K562 (cell line): ENCODE results near the gene GUCA1A. TPM values are rescaled to one million over a fixed set of nuclear protein-coding genes. Genes with fewer than 3 reads are reported as not detected.

Source experiments
- CC2D1A ChIP-seq: fragments of 450-650 bp; IDR thresholded peaks from 2 replicates; pipeline ENCODE4 v1.6.1; 2017; ENCODE audit warnings: mild to moderate bottlenecking
- HCFC1 ChIP-seq: IDR thresholded peaks from 2 replicates; pipeline ENCODE4 v1.6.1; 2012; ENCODE audit warnings: low read depth, low read length, improper control_type of control experiment
- HMGXB4 ChIP-seq: sonication (generic); formaldehyde crosslinking; IDR thresholded peaks from 2 replicates; pipeline ENCODE4 v1.8.1; 2023; ENCODE audit warnings: mild to moderate bottlenecking, missing genetic modification reagents
- IFI16 ChIP-seq: fragments of 250-450 bp; sonication (Bioruptor Pico); IDR thresholded peaks from 2 replicates; pipeline ENCODE4 v2.1.2; 2022; ENCODE audit warnings: mild to moderate bottlenecking, inconsistent platforms
- LEF1 ChIP-seq: fragments of 450-650 bp; IDR thresholded peaks from 2 replicates; pipeline ENCODE4 v1.6.1; 2016; ENCODE audit warnings: mild to moderate bottlenecking
- PATZ1 ChIP-seq: fragments of 250-450 bp; sonication (Bioruptor Pico); IDR thresholded peaks from 2 replicates; pipeline ENCODE4 v1.5.0; 2020; ENCODE audit warnings: mild to moderate bottlenecking, borderline replicate concordance
- PML ChIP-seq: IDR thresholded peaks from 2 replicates; pipeline ENCODE4 v1.6.1; 2012; ENCODE audit warnings: low read length, inconsistent platforms
- PYGO2 ChIP-seq: fragments of 450-650 bp; IDR thresholded peaks from 2 replicates; pipeline ENCODE4 v1.6.1; 2016; ENCODE audit warnings: mild to moderate bottlenecking, missing genetic modification characterization, moderate library complexity, missing compliant biosample characterization
- ZBED1 ChIP-seq: IDR thresholded peaks from 2 replicates; pipeline ENCODE4 v1.6.1; 2014
- ZNF280A ChIP-seq: fragments of 450-650 bp; IDR thresholded peaks from 2 replicates; pipeline ENCODE4 v1.6.1; 2018; ENCODE audit warnings: mild to moderate bottlenecking, low read depth; ENCODE audit not compliant: partially characterized antibody
- polyA plus RNA-seq, 8 experiments: library from polyadenylated mRNA; depleted of rRNA in 4 of 8; stranded (reverse) in 5 of 8; unstranded in 3 of 8; fragments of >200 nt; fragmentation: Nextera tagmentation in 2 of 8; fragmentation: Illumina TruSeq in 1 of 8; extraction: Ambion mirVana in 2 of 8; extraction: Trizol in 1 of 8; gene quantifications; 2 replicates each; pipeline versions ENCODE4 v1.2.1 to v1.2.3, GENCODE V29; 2011 to 2014; ENCODE audit warnings: inconsistent platforms in 1 of 8, missing spikeins in 1 of 8
- total RNA-seq, 7 experiments: library from RNA; depleted of rRNA in 6 of 7; stranded (reverse); fragments of >200 nt in 6 of 7; fragmentation: Illumina TruSeq in 2 of 7; extraction: Trizol in 2 of 7; gene quantifications; 2 replicates each; pipeline versions ENCODE4 v1.2.1 to v1.2.3, GENCODE V29; 2011 to 2021; ENCODE audit warnings: low replicate concordance in 1 of 7
- TF ChIP-seq, protein P1 (sequence below): fragments of 250-450 bp; sonication (Bioruptor Pico); IDR thresholded peaks from 2 replicates; pipeline ENCODE4 v1.5.0; 2021
- TF ChIP-seq, protein P2 (sequence below), 2 experiments: fragments of 450-650 bp; IDR thresholded peaks; 2 replicates each; pipeline ENCODE4 v1.6.1; 2016; ENCODE audit warnings: mild to moderate bottlenecking in 2 of 2, borderline replicate concordance in 1 of 2, low read depth in 1 of 2, moderate library complexity in 1 of 2

Gene GUCA1A
- total and polyA plus RNA-seq, 9 of the 15 experiments (the other 6 are each of a cell fraction or from before 2014, with no cell fraction given) = not detected

DNA sequence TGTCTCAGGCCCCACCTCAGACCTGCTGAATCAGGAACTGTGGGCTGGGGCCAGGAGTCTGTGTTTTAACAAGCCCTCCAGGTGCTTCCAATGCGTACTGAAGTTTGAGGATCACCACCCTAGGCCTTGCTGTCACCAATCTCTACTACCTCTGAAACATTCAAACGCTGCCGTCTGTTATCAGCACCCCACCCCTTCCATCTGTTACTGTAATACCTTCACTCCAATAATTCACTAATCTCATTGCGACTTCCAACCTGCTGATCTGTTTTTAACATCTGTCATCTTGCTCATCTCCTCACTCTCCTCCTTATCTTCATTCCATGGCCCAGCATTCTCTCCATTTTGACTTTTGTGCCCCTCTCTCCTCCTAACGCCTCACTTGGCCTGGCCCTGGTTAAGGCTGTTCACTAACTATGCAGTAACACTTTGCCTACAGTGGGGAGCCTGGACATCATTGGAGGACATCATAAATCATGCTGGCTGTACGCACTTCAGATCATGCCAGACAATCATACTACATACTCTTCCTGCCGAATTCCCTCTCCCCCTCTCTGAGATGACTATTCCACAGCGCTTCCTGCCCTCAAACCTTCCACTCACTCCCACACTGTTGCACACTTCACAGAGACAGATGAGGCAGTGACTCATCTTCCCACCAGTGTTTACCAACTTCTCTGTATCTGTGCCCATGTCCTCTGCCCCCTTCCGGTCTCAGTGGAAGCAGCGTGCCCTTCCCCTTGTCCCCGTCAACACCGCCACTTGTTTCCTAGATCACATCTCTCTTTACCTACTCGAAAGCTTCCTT lies 24.6 kb downstream of the GUCA1A start (continued):
- TF ChIP-seq PATZ1 (CRISPR knock-in tag) (no peak), ZBED1 (peak; percentile 92), ZNF280A (no peak), IFI16 (CRISPR knock-in tag) (no peak), PML (peak; percentile 98), PYGO2 (tag) (no peak), CC2D1A (peak; percentile 99), HMGXB4 (no peak), LEF1 (peak; percentile 94), HCFC1 (no peak; the same call in 1 of the 2 replicates)
- TF ChIP-seq, protein P1, sequence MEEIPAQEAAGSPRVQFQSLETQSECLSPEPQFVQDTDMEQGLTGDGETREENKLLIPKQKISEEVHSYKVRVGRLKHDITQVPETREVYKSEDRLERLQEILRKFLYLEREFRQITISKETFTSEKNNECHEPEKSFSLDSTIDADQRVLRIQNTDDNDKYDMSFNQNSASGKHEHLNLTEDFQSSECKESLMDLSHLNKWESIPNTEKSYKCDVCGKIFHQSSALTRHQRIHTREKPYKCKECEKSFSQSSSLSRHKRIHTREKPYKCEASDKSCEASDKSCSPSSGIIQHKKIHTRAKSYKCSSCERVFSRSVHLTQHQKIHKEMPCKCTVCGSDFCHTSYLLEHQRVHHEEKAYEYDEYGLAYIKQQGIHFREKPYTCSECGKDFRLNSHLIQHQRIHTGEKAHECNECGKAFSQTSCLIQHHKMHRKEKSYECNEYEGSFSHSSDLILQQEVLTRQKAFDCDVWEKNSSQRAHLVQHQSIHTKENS (CRISPR knock-in tag) = no peak
- TF ChIP-seq, protein P2, sequence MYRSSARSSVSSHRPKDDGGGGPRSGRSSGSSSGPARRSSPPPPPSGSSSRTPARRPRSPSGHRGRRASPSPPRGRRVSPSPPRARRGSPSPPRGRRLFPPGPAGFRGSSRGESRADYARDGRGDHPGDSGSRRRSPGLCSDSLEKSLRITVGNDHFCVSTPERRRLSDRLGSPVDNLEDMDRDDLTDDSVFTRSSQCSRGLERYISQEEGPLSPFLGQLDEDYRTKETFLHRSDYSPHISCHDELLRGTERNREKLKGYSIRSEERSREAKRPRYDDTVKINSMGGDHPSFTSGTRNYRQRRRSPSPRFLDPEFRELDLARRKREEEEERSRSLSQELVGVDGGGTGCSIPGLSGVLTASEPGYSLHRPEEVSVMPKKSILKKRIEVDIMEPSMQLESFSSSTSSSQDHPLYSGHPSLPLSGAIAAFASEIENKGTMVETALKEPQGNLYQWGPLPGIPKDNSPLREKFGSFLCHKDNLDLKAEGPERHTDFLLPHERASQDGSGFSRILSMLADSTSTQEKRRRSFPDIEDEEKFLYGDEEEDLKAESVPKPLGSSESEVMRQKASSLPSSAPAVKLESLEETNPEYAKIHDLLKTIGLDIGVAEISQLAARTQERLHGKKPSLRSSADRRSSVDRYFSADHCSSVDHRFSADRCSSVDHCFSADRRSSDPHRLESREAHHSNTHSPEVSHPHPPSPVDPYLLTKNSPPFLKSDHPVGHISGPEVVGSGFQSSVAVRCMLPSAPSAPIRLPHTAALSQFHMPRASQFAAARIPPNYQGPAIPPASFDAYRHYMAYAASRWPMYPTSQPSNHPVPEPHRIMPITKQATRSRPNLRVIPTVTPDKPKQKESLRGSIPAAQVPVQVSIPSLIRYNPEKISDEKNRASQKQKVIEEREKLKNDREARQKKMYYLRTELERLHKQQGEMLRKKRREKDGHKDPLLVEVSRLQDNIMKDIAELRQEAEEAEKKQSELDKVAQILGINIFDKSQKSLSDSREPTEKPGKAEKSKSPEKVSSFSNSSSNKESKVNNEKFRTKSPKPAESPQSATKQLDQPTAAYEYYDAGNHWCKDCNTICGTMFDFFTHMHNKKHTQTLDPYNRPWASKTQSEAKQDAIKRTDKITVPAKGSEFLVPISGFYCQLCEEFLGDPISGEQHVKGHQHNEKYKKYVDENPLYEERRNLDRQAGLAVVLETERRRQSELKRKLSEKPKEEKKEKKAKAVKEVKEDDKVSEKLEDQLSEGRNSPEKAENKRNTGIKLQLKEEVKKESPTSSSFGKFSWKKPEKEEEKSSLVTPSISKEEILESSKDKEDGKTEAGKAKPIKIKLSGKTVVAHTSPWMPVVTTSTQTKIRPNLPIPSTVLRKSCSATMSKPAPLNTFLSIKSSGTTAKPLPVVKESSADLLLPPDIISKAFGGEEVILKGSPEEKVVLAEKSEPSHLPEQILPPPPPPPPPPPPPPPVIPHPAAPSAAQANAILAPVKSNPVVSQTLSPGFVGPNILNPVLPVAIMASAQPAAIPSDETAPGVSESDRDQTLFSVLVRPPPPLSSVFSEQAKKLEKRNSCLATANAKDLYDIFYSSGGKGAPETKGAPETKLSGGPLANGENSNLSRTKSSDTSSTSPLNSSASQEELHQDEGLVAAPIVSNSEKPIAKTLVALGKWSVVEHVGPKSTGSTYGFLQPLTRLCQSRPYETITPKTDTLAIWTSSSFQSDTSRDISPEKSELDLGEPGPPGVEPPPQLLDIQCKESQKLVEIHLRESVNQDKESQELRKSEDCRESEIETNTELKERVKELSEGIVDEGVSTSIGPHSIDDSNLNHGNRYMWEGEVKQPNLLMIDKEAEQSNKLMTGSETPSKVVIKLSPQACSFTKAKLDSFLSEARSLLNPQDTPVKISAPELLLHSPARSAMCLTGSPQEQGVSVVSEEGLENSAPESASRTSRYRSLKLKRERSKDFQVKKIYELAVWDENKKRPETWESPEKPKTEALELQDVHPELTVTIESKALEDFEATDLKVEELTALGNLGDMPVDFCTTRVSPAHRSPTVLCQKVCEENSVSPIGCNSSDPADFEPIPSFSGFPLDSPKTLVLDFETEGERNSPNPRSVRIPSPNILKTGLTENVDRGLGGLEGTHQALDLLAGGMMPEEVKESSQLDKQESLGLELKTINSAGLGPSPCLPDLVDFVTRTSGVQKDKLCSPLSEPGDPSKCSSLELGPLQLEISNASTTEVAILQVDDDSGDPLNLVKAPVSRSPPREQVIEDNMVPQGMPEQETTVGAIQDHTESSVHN (IDR thresholded peaks at IDR 0.05; ENCODE audit: borderline replicate concordance in 1 of 2, low read depth in 1 of 2) = peak in 1 of 2 experiments; percentile 69; a peak in 2 of 4 replicates
